Mucosa of rectum (tissue), 2 donors: ENCODE data around the gene ZNF318.
A peak's percentile ranks its signal among the peaks of the same experiment; 100 is the strongest.
"Not testable (repeated sequence)": the region's sequence is repeated elsewhere in the genome, so short reads cannot be mapped to it uniquely, and the experiment has no call there.

ENCODE experiments used
- H3K27ac ChIP-seq, 2 donors: one replicate each; pipeline ENCODE4 v1.7.0; 2013; ENCODE audit warnings: inconsistent platforms in 2 of 2, low read depth in 2 of 2, low read length in 2 of 2
- H3K27me3 ChIP-seq, 2 donors: one replicate each; pipeline ENCODE4 v1.7.0; 2013; ENCODE audit warnings: low read length in 2 of 2; ENCODE audit not compliant: control insufficient read depth in 2 of 2, insufficient read depth in 2 of 2
- H3K36me3 ChIP-seq, 2 donors: one replicate each; pipeline ENCODE4 v1.7.0; 2013; ENCODE audit warnings: low read length in 2 of 2; ENCODE audit not compliant: control insufficient read depth in 2 of 2, insufficient read depth in 2 of 2
- H3K4me1 ChIP-seq, 2 donors: one replicate each; pipeline ENCODE4 v1.7.0; 2013; ENCODE audit warnings: low read length in 2 of 2, mild to moderate bottlenecking in 1 of 2; ENCODE audit not compliant: control insufficient read depth in 2 of 2, insufficient read depth in 2 of 2
- H3K4me3 ChIP-seq, 2 donors: one replicate each; pipeline ENCODE4 v1.7.0; 2013; ENCODE audit warnings: low read length in 2 of 2
- H3K9ac ChIP-seq, 2 donors: one replicate each; pipeline ENCODE4 v1.7.0; 2013; ENCODE audit warnings: low read length in 2 of 2, low read depth in 1 of 2, mild to moderate bottlenecking in 1 of 2
- H3K9me3 ChIP-seq, 2 donors: one replicate each; pipeline ENCODE4 v1.7.0; 2013; ENCODE audit warnings: low read length in 2 of 2; ENCODE audit not compliant: control insufficient read depth in 2 of 2
- donor health status: healthy.
- donor health status: Normal muscosa, but diverticular disease.

The ZNF318 gene, protein sequence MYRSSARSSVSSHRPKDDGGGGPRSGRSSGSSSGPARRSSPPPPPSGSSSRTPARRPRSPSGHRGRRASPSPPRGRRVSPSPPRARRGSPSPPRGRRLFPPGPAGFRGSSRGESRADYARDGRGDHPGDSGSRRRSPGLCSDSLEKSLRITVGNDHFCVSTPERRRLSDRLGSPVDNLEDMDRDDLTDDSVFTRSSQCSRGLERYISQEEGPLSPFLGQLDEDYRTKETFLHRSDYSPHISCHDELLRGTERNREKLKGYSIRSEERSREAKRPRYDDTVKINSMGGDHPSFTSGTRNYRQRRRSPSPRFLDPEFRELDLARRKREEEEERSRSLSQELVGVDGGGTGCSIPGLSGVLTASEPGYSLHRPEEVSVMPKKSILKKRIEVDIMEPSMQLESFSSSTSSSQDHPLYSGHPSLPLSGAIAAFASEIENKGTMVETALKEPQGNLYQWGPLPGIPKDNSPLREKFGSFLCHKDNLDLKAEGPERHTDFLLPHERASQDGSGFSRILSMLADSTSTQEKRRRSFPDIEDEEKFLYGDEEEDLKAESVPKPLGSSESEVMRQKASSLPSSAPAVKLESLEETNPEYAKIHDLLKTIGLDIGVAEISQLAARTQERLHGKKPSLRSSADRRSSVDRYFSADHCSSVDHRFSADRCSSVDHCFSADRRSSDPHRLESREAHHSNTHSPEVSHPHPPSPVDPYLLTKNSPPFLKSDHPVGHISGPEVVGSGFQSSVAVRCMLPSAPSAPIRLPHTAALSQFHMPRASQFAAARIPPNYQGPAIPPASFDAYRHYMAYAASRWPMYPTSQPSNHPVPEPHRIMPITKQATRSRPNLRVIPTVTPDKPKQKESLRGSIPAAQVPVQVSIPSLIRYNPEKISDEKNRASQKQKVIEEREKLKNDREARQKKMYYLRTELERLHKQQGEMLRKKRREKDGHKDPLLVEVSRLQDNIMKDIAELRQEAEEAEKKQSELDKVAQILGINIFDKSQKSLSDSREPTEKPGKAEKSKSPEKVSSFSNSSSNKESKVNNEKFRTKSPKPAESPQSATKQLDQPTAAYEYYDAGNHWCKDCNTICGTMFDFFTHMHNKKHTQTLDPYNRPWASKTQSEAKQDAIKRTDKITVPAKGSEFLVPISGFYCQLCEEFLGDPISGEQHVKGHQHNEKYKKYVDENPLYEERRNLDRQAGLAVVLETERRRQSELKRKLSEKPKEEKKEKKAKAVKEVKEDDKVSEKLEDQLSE (N-terminal part only)

DNA sequence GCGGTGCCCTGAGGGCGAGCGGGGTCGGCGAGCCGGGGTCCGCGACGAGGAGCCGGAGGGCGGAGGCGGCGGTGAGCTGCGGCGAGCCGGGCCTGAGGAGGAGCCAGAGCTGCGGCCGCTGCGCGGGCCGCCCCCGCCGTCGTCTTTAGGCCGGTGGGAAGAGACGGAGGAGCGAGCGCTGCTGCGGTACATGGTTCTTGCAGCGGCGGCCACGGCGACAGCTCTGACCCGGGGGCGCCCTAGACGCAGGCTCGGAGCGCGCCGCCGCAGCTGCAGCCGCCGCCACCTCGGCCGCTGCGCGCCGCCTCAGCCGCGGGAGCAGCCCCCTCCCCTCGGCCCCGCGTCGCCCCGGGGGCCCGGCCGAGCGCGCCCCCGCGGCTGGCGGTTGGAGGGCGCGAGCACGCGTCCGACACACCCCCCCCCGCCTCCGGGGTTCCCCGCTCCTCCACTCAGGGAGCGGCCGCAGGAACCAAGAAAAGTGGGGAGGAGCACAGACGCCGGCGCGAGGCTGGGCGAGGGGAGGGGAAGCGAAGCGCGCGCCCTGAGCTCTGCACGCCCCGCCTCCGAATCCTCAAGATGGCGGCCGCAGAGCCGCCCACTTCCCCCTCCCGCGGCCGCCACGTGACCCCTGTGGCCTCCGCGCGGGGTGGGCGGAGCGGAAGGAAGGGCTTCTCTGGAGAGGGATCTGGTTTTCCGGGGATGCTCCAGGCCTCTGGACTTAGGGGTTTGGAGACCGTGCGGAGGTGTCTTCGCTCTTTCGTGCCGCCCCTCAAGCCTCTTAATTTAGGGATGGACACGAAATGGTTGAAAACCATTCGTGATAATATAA lies at the start of gene ZNF318:
Gene ZNF318 (minus strand): TSS at position 474 of the 829 bp plus-strand sequence. CDS start 282 bp downstream, at position 192.
- H3K9ac ChIP-seq, result peak within 1 kb of the TSS; percentile 71 to 77
- H3K27me3 ChIP-seq, result peaks cover 0 to 2% of the 10 kb centered on the region in 2 donors
- peaks cover 6% of the 10 kb centered on the region in 2 donors for H3K4me1 ChIP-seq
- H3K27ac ChIP-seq, result peak within 1 kb of the TSS; percentile 41 to 79
- no peaks in the 10 kb centered on the region for H3K9me3 ChIP-seq
- peak within 1 kb of the TSS; percentile 64 to 80 for H3K4me3 ChIP-seq
- peaks cover 2 to 7% of the 10 kb centered on the region in 2 donors for H3K36me3 ChIP-seq

DNA sequence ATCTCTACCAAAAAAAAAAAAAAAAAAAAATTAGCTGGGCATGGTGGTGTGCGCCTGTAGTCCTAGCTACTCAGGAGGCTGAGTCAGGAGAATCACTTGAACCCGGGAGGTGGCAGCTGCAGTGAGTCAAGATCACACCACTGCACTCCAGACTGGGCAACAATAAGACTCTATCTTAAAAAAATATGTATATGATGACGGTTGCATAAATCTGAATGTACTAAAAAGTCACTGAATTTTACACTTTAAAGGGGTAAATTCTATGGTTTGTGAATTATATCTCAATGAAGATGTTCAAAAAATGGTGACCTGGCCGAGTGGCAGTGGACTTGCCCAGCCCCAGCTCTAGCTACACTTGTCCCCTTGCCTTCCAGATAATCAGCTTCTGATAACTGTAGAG lies 47.5 kb upstream of the ZNF318 start:
- H3K4me3 ChIP-seq, result no peak overlapping the region
- H3K9me3 ChIP-seq, result no peaks in the 10 kb centered on the region
- no peaks in the 10 kb centered on the region for H3K36me3 ChIP-seq
- H3K27me3 ChIP-seq, result peaks cover 0 to 2% of the 10 kb centered on the region in 2 donors
- no peaks in the 10 kb centered on the region for H3K4me1 ChIP-seq
- no peak overlapping the region for H3K27ac ChIP-seq
- no peak overlapping the region for H3K9ac ChIP-seq

DNA sequence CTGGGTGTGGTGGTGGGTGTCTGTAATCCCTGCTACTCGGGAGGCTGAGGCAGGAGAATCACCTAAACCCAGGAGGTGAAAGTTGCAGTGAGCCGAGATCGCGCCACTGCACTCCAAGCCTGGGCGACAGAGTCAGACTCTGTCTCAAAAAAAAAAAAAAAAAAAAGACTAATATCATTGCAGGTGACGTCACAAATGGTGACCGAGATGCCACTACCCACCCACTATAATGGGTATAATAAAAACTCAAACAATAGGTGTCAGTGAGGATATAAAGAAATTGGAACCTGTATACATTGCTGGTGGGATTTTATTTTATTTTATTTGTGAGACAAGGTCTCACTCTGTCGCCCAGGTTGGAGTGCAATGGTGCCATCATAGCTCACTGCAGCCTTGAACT lies 45.8 kb upstream of the ZNF318 start:
- H3K4me3 ChIP-seq, H3K9me3 ChIP-seq, H3K4me1 ChIP-seq, H3K27me3 ChIP-seq, H3K27ac ChIP-seq, H3K36me3 ChIP-seq, H3K9ac ChIP-seq: not testable (repeated sequence)

DNA sequence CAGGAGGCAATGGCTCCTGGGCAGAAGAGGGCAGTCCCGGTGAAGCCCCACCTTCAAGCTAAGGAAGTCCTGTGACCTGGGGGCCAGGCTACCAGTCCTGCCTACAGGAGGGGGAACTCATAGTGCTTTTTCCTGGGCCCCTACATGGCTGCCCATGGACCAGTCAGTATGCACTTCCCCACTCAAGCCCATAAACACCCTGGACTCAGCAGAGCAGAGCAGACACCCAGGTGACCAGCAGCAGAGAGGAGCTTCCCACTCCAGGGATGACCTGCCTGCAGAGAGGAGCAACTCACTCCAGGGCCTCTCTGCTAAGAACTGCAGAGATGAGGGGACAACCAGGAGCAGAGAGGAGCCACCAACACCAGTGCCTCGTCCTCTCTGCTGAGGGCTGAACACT lies 43.6 kb upstream of the ZNF318 start:
- Histone ChIP-seq H3K9ac (no peak overlapping the region), H3K36me3 (no peaks in the 10 kb centered on the region), H3K27ac (no peak overlapping the region), H3K9me3 (no peaks in the 10 kb centered on the region), H3K4me3 (no peak overlapping the region), H3K27me3 (peaks cover 0 to 2% of the 10 kb centered on the region in 2 donors), H3K4me1 (no peaks in the 10 kb centered on the region)

DNA sequence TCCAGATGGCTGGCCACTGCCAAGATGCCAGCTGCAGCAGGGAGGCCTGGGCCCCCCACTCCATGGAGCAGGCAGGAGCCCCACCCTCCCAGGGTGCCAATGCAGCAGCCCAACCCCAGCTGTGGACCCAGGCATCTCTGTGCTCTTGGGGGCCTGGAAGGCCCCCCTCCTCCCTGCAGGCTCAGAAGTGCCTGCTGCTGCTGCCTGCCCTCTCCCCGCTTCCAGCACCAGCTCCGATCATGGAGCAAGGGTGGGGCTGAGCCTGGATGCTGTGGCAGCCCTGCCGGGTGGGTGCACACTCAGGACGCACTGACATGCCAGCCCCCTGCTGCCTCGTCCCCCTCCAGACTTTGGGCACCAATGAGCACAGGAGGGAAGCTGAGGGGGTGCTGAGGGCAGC lies 43.1 kb upstream of the ZNF318 start:
- Histone ChIP-seq H3K4me1 (no peaks in the 10 kb centered on the region), H3K27me3 (peaks cover 0 to 2% of the 10 kb centered on the region in 2 donors), H3K9ac (no peak overlapping the region), H3K9me3 (no peaks in the 10 kb centered on the region), H3K27ac (no peak overlapping the region), H3K36me3 (no peaks in the 10 kb centered on the region), H3K4me3 (no peak overlapping the region)

DNA sequence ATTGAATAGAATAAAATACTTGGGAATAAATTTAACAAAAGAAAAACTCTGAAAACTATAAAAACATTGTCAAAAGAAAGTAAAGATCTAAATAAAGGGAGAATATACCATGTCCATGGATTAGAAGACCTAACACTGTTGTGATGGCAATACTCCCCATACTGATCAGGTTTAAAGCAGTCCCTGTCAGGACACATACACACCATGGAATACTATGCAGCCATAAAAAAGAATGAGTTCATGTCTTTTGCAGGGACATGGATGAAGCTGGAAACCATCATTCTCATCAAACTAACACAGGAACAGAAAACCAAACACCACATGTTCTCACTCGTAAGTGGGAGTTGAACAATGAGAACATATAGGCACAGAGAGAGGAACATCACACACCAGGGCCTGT lies 41.3 kb upstream of the ZNF318 start:
- not testable (repeated sequence) for H3K4me1 ChIP-seq, H3K27me3 ChIP-seq, H3K9me3 ChIP-seq, H3K27ac ChIP-seq, H3K9ac ChIP-seq, H3K4me3 ChIP-seq, H3K36me3 ChIP-seq

DNA sequence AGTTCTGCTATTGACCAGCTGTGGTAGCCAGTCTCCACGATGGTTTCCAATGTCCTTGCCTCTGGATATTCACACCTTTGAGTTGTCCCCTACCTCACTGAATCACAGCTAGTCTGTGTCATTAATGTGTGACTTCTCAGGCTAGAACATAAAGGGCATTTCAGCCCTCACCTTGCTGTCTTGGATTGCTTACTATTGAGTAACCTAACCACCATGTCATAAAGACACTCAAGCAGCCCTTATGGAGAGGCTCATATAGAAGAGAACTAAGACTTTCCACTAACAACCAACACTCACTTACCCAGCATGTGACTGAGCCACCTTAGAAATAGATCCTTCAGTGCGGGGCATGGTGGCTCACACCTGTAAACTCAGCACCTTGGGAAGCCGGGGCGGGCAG lies 38.8 kb upstream of the ZNF318 start:
- Histone ChIP-seq H3K27ac (no peak overlapping the region), H3K4me3 (no peak overlapping the region), H3K4me1 (no peaks in the 10 kb centered on the region), H3K36me3 (no peaks in the 10 kb centered on the region), H3K27me3 (no peaks in the 10 kb centered on the region), H3K9ac (no peak overlapping the region), H3K9me3 (no peaks in the 10 kb centered on the region)

DNA sequence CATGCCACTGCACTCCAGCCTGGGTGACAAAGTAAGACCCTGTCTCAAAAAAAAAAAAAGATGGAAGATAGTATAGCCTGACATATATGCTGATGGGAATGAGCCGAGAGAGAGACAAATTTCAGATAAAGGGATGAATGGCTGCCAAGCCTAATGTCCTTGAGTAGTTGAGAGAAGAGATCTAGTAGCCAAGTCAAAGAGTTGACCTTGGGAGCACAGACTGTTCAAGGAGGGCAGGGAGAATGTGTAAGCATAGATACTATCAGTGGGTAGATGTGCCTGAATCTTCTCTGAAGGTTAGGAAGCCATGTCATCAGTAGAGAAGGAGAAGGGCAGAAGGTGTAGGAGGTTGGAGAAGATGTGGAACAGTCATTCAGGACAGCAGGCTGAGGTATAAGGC lies 37.8 kb upstream of the ZNF318 start:
- Histone ChIP-seq H3K27ac (no peak overlapping the region), H3K9ac (no peak overlapping the region), H3K27me3 (no peaks in the 10 kb centered on the region), H3K9me3 (no peaks in the 10 kb centered on the region), H3K4me3 (no peak overlapping the region), H3K36me3 (no peaks in the 10 kb centered on the region), H3K4me1 (no peaks in the 10 kb centered on the region)

DNA sequence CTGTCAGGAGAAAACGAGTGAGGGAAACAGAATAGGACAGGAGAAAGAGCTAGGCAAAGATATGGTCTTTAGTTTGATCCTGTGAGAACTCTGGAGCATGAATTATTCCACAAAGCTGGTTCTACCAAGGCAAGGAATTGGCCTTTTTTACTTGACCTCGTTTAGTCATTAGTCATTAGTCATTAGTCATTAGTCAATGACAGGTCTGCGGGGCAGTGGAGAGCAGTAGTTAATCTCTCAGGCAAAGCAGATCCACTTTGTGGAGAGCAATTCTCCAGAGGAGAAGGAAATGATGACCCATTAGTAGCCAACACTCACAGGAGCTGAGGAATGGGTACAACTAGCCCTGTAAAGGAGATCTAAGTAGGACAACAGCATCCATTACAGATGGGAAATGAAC lies 35.9 kb upstream of the ZNF318 start:
- H3K4me3 ChIP-seq, result no peak overlapping the region
- H3K27me3 ChIP-seq, result no peaks in the 10 kb centered on the region

More for the DNA sequence above, 35.9 kb upstream of the ZNF318 start:
- no peak overlapping the region for H3K9ac ChIP-seq
- no peaks in the 10 kb centered on the region for H3K36me3 ChIP-seq
- H3K27ac ChIP-seq, result no peak overlapping the region
- H3K4me1 ChIP-seq, result no peaks in the 10 kb centered on the region
- H3K9me3 ChIP-seq, result no peaks in the 10 kb centered on the region
